Muscle of leg (tissue), 11 donors: ENCODE results near the gene KLHL7. TPM values are rescaled to one million over a fixed set of nuclear protein-coding genes. Genes with fewer than 3 reads are reported as not detected.

Experiments
- DNase-seq: peaks from one replicate; pipeline ENCODE4 v3.0.0; 2013
- H3K27ac ChIP-seq: one replicate; pipeline ENCODE4 v1.5.1; 2013; ENCODE audit warnings: mild to moderate bottlenecking, low read length, control low read depth
- H3K27me3 ChIP-seq: one replicate; pipeline ENCODE4 v1.6.1; 2013; ENCODE audit warnings: low read length; ENCODE audit not compliant: control insufficient read depth, insufficient read depth
- H3K36me3 ChIP-seq: one replicate; pipeline ENCODE4 v1.6.1; 2013; ENCODE audit warnings: low read length; ENCODE audit not compliant: control insufficient read depth, insufficient read depth
- H3K4me1 ChIP-seq: one replicate; pipeline ENCODE4 v1.6.1; 2013; ENCODE audit warnings: low read length; ENCODE audit not compliant: control insufficient read depth, insufficient read depth
- H3K4me3 ChIP-seq: one replicate; pipeline ENCODE4 v1.5.1; 2013; ENCODE audit warnings: low read length, control low read depth
- H3K9me3 ChIP-seq: replicated peaks from 2 replicates; pipeline ENCODE4 v1.6.1; 2013; ENCODE audit warnings: low read depth, low read length; ENCODE audit not compliant: control insufficient read depth
- WGBS: methylation state at CpG from one replicate; pipeline ENCODE4 v1.1.5; 2013; ENCODE audit warnings: missing lambda C conversion rate; ENCODE audit not compliant: insufficient coverage; 5-methylcytosine and 5-hydroxymethylcytosine counted together
- polyA plus RNA-seq, 8 donors: library from polyadenylated mRNA; unstranded; fragments of 120-200 nt; gene quantifications; one replicate each; pipeline versions ENCODE4 v1.2.1 to v1.2.3, GENCODE V29; 2013; ENCODE audit warnings: inconsistent platforms in 1 of 8, low replicate concordance in 1 of 8; ENCODE audit not compliant: insufficient read length in 8 of 8, insufficient read depth in 1 of 8
- total RNA-seq: library from RNA; stranded (reverse); fragments of 120-200 nt; gene quantifications from one replicate; pipeline ENCODE4 v1.2.4, GENCODE V29; 2013

KLHL7 gene
- total and polyA plus RNA-seq, 9 donors = 17.6 to 29.6 (median 21.9) TPM

DNA sequence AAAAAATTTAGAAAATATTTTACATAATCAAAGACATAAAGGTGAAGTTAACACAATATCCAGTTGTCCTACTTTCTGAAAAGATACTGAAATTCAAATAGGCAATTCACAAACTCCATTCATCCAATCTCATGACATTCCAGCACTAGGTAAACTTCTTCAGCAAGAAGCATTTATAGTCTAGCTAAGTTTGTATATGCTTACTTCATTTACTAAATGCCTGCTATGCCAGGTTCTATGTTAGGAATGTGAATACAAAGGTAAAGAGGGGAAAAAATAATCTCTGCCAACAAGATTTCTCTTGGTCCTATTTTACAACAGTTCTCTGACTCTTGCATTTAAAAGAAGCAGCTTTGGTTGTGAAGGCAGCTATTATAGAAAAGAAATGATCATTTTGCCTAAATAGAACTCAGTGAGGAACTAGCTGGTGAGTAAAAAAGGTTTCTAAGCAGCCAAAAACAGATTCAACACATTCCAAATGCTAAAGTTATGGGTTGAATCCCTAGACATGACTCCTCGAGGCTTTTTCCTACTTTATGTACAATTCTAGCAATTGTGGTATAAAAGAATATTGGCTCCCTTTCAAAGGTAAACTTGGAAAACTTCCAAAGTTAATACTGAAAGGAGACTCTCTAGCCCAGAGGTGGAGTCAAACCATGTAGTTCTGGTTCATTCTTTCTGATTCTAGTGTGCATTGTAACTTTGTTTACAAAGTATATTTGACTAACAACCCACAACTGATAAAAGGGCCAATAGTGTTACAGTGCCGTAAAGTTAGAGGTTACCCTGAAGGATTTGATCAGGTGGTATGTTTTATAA is 30.9 kb upstream of the KLHL7 start:
- H3K27ac ChIP-seq = no peak overlapping the region

DNA sequence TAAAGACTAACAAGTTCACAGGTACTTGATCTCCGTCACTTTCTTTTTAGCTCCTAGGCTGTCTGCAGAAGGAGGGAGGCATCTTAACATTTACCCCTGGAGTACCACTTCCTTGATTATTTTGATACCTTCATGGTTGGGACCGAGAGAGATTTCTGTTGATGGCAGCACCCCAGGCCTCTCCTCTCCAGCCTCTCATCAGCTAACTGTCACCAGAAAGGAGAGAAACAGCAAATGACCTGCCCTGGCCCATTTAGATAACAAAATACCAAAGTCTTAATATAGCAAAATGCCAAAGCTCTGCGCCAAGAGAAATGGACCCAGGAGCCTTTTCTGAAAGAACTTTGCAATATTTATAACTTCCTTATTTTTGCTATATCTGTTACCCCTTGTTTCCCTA is 30.0 kb upstream of the KLHL7 start:
- Histone ChIP-seq H3K27ac (no peak overlapping the region), H3K36me3 (no peaks in the 10 kb centered on the region), H3K9me3 (no peaks in the 10 kb centered on the region), H3K4me1 (no peaks in the 10 kb centered on the region), H3K27me3 (no peaks in the 10 kb centered on the region), H3K4me3 (no peak overlapping the region)
- WGBS = no CpG with 5 or more reads among the region's 3 CpGs
- no peak for DNase-seq

More for the DNA sequence above, 30.9 kb upstream of the KLHL7 start:
- Histone ChIP-seq H3K4me3 (no peak overlapping the region), H3K4me1 (no peaks in the 10 kb centered on the region), H3K27me3 (no peaks in the 10 kb centered on the region), H3K36me3 (no peaks in the 10 kb centered on the region), H3K9me3 (no peaks in the 10 kb centered on the region)
- DNase-seq = peak; percentile 29
- no CpG with 5 or more reads among the region's 2 CpGs for WGBS

DNA sequence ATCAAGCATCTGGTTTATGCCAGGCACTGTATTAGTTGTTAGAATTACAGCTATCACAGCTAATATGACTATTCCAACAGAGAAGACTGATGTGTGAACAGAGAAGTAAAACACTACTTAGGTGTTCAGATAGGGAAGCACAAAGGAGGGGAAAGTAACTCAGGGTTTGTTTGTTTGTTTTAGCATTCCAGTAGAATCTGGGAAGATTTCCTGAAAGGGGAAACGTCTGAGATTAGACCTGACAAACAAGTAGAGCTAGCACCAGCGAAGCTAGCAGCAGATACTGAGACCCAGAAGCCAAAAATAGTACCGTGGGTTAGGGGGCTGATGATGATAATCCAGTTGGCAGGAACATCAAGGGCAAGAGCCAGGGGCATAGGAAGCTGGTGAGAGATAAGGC is 28.8 kb upstream of the KLHL7 start:
- no peak for DNase-seq
- 11% methylated on average over 3 of the region's 3 CpGs for WGBS
- no peaks in the 10 kb centered on the region for H3K9me3 ChIP-seq
- H3K27me3 ChIP-seq = no peaks in the 10 kb centered on the region
- no peaks in the 10 kb centered on the region for H3K4me1 ChIP-seq
- H3K4me3 ChIP-seq = no peak overlapping the region
- no peak overlapping the region for H3K27ac ChIP-seq
- no peaks in the 10 kb centered on the region for H3K36me3 ChIP-seq

DNA sequence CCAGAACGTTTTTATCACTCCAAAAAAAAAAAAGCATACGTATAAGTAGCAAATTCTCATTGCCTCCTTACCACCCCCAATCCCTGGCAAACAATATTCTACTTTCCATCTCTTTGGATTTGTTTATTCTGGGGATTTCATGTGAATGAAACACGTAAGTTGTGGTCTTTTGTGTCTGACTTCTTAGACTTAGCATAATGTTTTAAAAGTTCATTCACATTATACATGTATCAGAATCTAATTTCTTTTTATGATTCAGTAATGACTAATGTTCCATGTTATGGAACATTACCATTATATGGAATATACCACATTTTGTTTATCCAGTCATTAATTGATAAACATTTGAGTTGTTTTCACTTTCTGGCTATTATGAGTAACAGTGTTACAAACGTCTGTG is 12.5 kb upstream of the KLHL7 start:
- no CpG with 5 or more reads among the region's 4 CpGs for WGBS
- no peaks in the 10 kb centered on the region for H3K9me3 ChIP-seq
- peaks cover 2% of the 10 kb centered on the region for H3K27me3 ChIP-seq
- H3K4me3 ChIP-seq = no peak overlapping the region
- H3K4me1 ChIP-seq = no peaks in the 10 kb centered on the region
- DNase-seq = no peak
- no peaks in the 10 kb centered on the region for H3K36me3 ChIP-seq
- H3K27ac ChIP-seq = no peak overlapping the region

DNA sequence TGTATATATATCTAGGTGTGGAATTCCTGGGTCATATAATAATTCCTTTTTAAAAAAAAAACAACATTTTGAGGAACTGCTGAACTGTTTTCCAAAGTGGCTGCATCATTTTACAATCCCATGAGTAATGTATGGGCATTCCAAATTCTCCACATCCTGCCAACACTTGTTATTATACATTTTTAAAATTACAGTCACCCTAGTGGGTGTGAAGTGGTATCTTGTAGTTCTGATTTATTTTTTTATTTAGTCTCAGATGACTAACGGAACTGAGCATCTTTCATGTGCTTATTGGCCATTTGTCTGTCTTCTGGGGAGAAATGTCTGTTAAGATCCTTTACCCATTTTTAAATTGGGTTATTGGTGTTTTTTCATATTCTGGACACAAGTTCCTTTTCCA is 12.0 kb upstream of the KLHL7 start:
- no peaks in the 10 kb centered on the region for H3K9me3 ChIP-seq
- DNase-seq = no peak
- no CpG with 5 or more reads among the region's 1 CpG for WGBS

DNA sequence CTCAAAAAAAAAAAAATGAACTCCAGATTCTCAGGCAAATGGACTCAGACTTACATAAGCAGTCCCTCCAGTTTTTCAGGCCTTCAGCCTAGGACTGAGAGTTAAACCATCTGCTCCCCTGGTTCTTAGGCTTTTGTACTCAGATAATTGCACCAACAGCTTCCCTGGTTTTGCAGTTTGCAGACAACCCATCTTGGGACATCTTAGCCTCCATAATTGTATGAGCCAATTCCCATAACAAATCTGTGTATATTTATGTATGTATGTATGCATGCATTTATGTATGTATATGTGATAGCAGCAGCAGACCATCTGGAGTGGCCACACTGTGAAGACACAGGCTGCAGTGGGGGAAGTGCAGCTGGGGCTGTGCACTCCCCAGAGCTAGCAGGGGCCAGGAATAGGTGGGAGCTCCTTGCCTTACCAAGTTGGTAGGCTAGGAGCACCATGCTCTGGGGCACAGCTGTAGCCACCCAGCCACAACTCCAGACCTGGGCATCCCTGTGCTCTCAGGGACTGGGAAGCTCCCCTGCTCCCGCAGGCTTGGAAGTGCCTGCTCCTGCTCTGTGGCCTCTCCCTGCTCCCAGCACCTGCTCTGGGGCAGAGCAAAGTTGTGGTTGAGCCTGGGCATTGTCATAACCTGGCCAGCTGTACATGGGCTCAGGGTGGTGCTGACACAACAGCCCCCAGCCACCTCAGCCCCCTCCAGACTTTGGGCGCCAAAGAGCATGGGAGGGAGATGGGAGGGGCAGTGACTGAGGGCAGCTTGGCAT is 8.9 kb upstream of the KLHL7 start:
- no peaks in the 10 kb centered on the region for H3K27me3 ChIP-seq
- H3K36me3 ChIP-seq = no peaks in the 10 kb centered on the region
- no peak for DNase-seq
- WGBS = 88% methylated on average over 2 of the region's 2 CpGs
- H3K4me3 ChIP-seq = no peak overlapping the region
- H3K4me1 ChIP-seq = no peaks in the 10 kb centered on the region
- no peak overlapping the region for H3K27ac ChIP-seq
- H3K9me3 ChIP-seq = no peaks in the 10 kb centered on the region

More for the DNA sequence above, 12.0 kb upstream of the KLHL7 start:
- H3K36me3 ChIP-seq = no peaks in the 10 kb centered on the region
- H3K4me1 ChIP-seq = no peaks in the 10 kb centered on the region
- H3K27me3 ChIP-seq = peaks cover 2% of the 10 kb centered on the region
- no peak overlapping the region for H3K27ac ChIP-seq
- H3K4me3 ChIP-seq = no peak overlapping the region

DNA sequence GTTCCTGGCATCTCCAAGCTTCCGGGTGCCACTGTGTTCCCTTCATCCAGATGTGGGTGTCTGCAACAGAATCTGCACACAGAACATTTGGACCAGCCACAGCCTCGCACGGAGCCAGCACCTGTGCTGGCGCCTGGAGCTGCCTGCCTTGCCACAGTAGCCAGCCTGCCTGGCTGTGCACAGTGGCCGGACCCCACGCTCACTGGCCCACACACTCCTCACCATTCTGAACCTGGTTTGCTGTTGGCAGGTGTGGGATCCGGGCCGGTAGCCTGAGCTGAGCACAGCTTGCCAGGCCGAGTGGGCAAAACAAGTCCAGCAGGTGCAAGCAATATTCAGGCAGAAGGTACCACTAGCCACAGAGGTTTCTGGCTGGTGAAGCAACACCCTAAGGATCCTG is 7.6 kb upstream of the KLHL7 start:
- Histone ChIP-seq H3K4me3 (no peak overlapping the region), H3K36me3 (no peaks in the 10 kb centered on the region), H3K4me1 (no peaks in the 10 kb centered on the region), H3K27ac (no peak overlapping the region), H3K27me3 (no peaks in the 10 kb centered on the region), H3K9me3 (no peaks in the 10 kb centered on the region)
- DNase-seq = no peak
- 96% methylated on average over 9 of the region's 9 CpGs for WGBS

DNA sequence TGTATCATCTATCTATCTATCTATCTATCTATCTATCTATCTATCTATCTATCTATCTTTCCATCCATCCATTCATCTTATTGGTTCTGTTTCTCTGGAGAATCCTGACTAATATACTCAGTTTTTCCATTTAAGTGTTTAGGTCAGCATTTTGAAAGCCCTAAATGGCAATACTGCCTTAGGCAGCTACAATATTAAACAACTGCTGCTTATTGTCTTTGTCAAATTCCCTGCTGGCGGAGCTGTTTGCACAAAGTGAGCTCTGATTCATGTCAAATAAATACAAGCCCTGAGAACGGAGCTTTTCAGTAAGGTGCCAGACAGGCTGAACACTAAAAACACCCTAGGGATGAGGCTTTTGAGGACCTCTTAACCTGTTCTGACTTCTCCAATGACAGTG is 7.1 kb upstream of the KLHL7 start:
- no peak for DNase-seq
- Histone ChIP-seq H3K27me3 (no peaks in the 10 kb centered on the region), H3K4me3 (no peak overlapping the region), H3K9me3 (no peaks in the 10 kb centered on the region), H3K4me1 (no peaks in the 10 kb centered on the region), H3K27ac (no peak overlapping the region), H3K36me3 (no peaks in the 10 kb centered on the region)
- WGBS = 60% methylated on average over 2 of the region's 2 CpGs

DNA sequence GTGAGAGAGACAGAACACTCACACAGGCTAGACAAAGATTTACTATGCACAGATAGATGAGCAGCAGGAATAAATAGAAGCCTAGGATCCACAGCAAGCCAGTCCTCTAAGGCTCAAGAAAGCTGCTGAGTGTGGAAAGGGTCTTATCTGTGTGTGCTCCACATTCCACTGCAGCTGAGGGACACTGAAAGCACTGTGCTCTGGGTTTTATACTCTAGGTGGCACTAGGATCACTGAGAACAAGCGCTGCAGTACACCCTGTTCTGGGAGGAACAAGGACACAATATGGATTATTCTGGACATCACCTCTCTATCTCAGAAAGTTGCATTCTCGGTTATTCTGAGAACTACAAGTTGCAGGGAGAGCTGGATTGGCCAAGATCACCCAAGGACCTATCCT is 4.9 kb upstream of the KLHL7 start:
- no peak overlapping the region for H3K27ac ChIP-seq
- H3K27me3 ChIP-seq = no peaks in the 10 kb centered on the region
- no peak overlapping the region for H3K4me3 ChIP-seq
- H3K4me1 ChIP-seq = peaks cover 2% of the 10 kb centered on the region
- DNase-seq = no peak
- WGBS = no CpG with 5 or more reads among the region's 2 CpGs
- no peaks in the 10 kb centered on the region for H3K9me3 ChIP-seq
- H3K36me3 ChIP-seq = no peaks in the 10 kb centered on the region

DNA sequence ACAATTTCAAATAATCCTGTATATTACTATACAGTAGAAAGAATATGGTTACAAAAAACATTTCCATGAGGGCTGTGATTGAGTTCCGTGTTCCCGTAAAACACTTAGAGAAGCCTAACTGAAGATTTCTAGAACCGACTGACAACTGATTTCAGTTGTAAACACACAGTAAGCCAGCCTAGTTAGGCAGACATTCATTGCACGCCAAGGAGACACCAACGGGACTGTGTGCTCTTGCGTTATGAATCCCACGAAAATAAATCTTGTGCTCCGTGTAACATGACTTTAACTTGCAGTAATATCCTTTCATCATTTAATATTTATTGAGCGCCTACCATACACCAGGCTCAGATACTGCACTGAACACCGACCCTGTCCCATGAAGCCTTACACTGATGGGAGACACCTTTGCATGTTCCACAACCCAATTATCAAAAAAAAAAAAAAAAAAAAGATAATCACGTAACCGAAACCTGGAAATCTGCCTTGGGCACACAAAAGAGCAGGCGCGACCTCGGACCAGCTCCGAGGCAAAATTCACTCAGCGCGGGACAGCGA is 420 bp upstream of the KLHL7 start:
- no peaks in the 10 kb centered on the region for H3K27me3 ChIP-seq
- H3K4me3 ChIP-seq = peak overlapping the region; percentile 98
- H3K36me3 ChIP-seq = no peaks in the 10 kb centered on the region
- H3K4me1 ChIP-seq = peaks cover 9% of the 10 kb centered on the region
- H3K9me3 ChIP-seq = no peaks in the 10 kb centered on the region
- WGBS = under 1% methylated on average over 19 of the region's 19 CpGs
- peak; percentile 28 for DNase-seq
- peak overlapping the region; percentile 98 for H3K27ac ChIP-seq
